RPMI8226 (cell line): Measurements from ENCODE around the gene PIK3R1.

Experiments used
- DNase-seq: peaks from one replicate; pipeline ENCODE4 v3.0.0-alpha.2; 2015

Gene PIK3R1

DNA sequence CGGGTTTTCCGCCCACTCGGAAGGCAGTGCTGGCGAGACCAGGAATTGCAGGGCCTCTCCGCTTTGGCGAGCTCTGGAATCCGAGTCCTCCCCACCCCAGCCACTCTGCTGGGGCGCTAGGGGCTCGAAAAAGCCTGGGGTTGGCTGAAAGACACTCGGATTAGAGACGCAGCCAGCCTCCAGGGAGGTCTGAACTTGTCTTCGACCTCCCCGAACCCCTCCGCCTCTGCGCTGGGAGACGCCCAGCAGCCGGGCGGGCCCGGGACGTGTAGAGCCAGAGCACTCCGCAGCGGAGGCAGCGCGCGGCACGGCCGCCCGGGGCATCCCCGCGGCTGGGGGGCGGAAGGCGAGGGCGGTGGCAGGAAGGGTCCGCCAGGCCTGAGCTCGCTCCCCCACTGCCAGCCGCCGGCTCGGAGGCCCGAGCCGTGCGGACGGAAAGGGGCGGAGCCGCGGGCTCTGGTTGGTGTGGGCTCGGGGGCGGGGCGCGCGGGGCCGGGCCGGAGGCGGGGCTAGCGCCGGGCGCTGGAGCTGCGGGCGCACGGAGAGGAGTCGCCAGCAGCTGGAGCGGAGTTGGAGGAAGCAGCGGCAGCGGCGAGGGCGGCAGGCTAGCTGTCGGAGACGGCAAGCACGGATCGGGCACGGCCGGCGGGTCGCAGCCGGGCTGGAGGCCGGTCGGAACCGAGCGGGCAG is at the start of gene PIK3R1:
PIK3R1 (plus strand) TSS at position 549 of the 690 bp plus-strand sequence. CDS start 10,920 bp downstream, outside the sequence.
- peak; percentile 98 for DNase-seq

DNA sequence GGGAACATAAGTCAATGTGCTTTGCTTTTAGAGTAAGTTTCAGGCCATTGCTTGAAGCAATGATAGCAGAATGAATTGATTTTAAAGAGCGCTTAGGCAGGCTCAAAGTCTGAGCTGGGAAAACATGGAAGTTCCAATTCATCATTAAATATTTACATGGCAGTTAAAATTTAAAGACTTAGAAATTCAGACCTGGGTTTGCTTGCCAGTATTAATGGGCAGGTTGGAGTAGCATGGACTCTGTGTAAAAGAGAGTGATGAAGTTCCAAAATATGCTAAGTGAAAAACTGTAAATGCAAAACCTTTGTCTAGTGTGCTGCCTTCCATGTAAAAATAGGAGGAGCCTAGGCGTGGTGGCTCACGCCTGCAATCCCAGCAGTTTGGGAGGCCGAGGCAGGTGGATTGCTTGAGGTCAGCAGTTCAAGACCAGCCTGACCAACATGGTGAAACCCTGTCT is 48.3 kb upstream of the PIK3R1 start:
- DNase-seq: no peak

DNA sequence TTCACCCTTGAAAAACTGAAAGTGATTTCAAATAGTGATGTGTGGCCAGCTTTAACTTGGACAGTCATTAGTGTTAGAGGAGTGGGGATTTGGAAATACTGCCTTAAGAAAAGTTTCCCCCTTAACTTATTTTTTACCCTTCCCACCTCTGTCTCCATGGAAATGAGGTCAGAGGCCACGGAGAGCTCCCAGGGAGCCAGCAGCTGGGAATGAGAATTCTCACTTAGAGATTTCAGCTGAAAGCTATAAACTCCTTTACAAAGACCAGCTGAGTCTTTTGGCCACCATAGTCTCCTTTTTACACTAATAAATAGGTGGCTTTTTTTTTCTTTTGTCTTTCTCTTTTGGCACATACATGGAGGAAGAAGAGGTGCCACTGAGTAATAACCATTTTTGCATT is 45.7 kb upstream of the PIK3R1 start:
- no peak for DNase-seq

GRCh38 chr5:68170826-68171558 is 44.6 kb upstream of the PIK3R1 start:
- no peak for DNase-seq

- no peak for DNase-seq
Measured at GRCh38 chr5:68172314-68172713, 43.2 kb upstream of the PIK3R1 start.

DNA sequence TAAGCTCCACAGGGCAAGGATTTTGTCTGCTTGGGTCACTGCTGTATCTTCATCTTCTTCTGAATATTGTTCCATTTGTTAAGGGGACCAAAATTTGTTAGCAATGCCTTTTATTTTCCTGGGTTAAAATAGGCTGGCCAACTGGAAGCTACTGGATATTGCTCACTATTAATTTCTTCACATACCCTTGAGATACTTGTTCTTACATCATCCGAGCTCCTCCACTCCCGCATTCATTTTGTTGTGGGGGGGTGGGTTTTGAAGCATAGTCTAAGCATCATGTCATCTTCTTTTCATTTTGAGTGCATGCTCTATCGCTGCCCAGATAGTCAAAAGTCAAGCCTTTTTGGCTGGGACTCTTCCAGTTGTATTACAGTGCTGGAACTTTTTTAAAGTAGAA is 42.5 kb upstream of the PIK3R1 start:
- no peak for DNase-seq

- no peak for DNase-seq
Measured at GRCh38 chr5:68176253-68176652, 39.3 kb upstream of the PIK3R1 start.

DNA sequence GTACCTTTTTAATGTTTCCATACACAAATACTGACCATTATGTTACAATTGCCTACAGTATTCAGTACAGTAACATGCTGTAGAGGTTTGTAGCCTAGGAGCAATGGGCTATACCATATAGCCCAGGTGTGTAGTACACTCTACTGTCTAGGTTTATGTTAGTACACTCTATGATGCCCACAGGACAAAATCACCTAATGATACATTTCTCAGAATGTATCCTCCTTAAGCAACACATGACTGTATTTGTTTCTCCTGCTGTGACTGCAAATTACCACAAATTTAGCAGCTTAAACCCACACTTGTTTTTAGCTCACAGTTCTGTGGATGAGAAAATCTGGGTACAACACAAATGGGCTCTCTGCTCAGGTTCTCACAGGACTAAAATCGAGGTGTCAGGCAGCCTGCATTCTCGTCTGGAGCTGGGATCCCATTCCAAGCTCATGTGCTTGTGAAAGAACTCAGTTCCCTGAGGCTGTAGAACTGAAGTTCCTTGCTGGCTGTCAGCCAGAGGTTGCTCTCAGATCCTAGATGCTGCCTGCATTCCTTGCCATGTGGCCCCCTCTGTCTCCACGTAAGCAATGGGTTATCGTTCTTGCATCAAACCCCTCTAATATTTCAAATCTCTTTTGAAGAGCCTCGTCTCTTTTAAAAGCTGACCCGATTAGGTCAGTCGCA is 38.6 kb upstream of the PIK3R1 start:
- no peak for DNase-seq

GRCh38 chr5:68177676-68178075 is 37.9 kb upstream of the PIK3R1 start:
- no peak for DNase-seq

GRCh38 chr5:68178579-68178978 is 37.0 kb upstream of the PIK3R1 start:
- DNase-seq: no peak

- DNase-seq: no peak
Measured at GRCh38 chr5:68180121-68181038, 35.2 kb upstream of the PIK3R1 start.

DNA sequence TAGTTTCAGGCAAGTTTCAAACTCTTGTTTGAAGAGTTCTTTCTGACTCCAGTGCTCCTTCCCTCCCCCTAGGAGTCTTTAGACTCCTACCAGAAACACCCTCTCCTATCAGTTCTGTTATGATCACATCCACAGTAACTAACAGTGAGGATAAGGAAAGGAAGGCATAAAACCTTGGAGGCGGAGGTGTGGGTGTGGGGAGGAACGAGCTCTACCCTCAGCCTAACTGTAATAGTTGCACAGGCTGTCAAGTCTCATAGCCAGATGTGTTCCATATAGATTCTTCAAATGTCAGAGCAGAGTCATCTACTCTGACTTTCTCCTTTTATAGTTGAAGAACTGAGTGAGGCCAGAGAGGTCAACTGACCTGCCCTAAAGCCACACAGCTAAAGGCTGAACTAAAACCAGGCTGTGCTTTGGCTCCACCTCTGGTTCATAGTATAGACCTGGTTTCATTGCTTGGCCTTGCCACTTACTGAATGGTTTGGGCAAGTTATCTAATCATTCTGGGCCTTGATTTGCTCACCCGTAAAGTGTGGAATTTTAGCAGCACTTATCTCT is 34.4 kb upstream of the PIK3R1 start:
- DNase-seq: no peak

DNA sequence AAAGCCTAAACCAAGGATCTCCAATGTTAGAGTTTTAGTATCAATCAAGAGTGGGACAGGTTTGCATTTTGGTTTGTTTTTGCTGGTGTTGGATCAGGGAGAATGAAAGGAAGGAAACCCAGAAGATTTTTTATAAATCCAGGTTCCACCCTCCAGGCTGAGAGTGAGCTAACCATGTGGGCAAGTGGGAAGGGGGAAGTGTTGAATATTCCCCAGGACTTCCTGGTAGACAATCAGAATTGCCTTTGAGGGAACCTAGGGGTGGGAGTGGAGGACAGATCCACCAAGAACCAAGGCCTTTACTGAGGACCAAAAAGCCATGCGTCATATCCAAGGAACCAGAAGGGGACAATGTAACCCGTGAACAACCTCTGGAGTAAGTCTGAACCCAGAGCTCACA is 33.5 kb upstream of the PIK3R1 start:
- no peak for DNase-seq

- peak; percentile 69 for DNase-seq
Measured at GRCh38 chr5:68182534-68182933, 33.0 kb upstream of the PIK3R1 start.

DNA sequence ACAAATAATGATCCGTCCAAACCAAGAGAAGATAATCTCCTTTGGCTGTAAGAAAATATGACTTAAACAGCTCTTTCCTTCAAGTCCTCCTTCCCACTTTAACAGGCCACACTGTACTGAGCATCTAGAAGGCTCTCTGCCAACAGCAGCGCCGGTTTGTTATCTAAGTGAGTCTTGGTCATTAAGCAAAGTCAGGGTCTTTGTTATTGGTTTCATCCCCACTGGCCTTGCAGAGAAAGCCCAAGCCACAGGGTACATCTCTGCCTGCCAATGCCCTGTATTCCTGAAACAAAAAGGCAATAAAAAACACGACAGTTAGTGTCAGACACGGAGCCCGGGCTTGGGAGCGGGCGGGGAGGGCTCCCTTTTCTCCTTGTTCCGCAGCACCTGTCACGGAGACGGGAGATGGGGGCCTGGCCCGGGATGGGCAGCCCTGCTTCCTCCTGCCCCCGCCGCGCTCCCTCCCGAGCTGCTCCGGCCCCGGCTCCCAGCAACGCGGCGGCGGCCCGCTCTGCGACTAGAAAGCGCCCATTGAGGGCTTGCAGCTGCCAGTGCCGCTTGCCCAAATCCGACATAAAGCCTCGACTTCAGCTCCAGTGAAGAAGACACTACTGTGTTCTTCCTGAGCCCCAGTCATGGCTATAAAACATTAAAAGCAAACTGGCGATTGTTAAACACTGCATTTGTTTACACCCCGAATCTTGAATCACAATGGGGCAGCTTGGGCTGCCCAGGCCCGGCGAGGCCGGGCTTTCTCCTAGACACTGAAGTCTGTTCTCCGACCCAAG is 28.1 kb upstream of the PIK3R1 start:
- DNase-seq: no peak

DNA sequence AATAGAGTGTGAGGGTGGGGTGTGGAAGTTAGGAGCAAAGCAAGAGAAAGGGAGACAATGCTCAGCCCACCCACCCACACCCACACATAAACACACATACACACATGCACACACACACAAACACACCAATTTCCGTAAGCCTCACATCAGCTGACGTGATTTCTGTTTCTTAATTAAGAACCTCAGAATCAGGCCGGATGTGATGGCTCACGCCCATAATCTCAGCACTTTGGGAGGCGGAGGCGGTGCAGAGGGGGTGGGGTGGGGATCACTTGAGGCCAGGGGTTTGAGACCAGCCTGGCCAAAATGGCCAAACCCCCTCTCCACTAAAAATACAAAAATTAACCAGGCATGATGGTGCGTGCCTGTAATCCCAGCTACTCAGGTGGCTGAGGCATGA is 26.4 kb upstream of the PIK3R1 start:
- no peak for DNase-seq

DNA sequence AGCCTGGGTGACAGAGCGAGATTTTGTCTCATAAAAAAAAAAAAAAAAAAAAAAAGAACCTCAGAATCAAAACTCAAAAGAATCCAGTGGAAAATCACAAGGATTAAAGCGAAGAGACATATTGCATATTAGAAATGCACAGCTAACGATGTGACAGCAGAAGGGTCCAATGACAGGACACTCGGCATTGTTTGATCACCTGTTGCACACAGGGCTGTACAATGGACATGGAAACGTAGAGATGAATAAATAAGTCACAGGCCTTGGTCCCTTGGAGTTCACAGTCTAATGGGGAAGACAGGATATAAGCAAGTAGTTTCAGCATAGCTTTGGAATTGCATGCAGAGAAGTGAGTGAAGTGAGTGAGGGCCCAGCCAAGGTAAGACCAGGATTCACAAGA is 25.9 kb upstream of the PIK3R1 start:
- no peak for DNase-seq

- no peak for DNase-seq
Measured at GRCh38 chr5:68190619-68191018, 24.9 kb upstream of the PIK3R1 start.

DNA sequence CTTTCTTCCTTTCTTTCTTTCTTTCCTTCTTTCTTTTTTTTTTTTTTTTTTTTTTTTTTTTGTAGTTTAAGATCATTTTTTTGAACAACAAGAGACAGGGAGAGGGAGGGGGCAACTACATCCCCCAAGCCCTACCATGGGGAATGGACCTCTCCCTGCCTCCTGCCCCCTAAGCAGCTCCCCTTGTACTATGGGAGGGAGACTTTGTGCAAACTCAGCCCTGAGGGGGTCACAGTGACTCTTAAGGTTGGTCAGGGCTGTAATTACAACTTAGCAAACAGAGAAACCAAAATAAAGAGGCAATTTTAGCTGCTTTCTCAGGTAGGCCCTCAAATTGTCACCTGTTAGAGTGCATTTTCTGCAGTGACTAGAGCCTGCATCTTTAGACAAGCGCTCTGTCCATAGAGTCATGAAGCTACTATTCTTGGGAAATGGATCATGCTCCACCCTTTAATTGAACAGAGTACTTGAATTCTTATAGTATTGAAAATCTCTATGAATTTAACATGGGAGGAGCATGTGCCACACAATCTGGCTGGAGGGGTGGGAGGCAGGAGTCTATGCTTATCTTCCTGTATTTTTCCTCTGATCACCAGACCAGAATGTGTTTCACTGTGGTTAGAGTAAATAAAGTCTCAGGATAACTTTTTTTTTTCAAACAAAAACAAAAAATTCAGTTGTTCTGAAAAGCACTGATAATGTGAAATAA is 24.3 kb upstream of the PIK3R1 start:
- DNase-seq: no peak

GRCh38 chr5:68192679-68193060 is 22.9 kb upstream of the PIK3R1 start:
- DNase-seq: no peak

DNA sequence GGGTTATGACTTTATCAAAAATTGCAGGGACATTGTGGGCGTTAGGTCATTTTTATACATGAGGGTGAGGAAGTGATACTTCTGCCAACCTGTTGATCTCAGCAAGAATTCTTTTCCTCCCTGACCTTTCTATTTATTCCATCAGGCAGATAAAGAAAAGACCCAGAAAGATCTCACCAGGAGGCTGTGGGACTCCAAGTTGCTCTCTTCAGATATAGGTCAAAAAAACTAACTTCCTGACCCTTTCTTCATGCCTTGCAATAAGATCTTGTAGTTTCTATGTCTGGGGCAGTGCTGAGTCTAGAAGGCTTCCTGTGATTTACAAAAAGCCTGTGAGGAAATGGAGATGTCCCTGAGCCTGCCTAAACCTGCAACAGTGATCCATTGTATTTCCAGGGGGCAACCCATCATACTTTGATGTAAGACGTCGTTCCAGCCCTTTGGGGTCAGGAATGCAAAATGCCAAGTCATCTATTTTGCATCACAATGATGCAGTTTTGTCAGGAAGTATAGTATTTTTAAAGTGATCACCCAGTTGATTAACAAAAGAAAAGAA is 22.0 kb upstream of the PIK3R1 start:
- peak; percentile 78 for DNase-seq
